Stimulated activated CD4-positive, alpha-beta T cell treated with anti-CD3 and anti-CD28 coated beads, Interleukin-1b, Interleukin-23, amount 100 ng/mL, for 24 hours (primary cell): ENCODE results near the gene DOCK6.

ENCODE experiments used
- DNase-seq, 4 experiments: peaks; one replicate each; pipeline ENCODE4 v3.0.0-alpha.2; 2020; ENCODE audit warnings: low read depth in 4 of 4, low spot score in 1 of 4

Gene DOCK6

DNA sequence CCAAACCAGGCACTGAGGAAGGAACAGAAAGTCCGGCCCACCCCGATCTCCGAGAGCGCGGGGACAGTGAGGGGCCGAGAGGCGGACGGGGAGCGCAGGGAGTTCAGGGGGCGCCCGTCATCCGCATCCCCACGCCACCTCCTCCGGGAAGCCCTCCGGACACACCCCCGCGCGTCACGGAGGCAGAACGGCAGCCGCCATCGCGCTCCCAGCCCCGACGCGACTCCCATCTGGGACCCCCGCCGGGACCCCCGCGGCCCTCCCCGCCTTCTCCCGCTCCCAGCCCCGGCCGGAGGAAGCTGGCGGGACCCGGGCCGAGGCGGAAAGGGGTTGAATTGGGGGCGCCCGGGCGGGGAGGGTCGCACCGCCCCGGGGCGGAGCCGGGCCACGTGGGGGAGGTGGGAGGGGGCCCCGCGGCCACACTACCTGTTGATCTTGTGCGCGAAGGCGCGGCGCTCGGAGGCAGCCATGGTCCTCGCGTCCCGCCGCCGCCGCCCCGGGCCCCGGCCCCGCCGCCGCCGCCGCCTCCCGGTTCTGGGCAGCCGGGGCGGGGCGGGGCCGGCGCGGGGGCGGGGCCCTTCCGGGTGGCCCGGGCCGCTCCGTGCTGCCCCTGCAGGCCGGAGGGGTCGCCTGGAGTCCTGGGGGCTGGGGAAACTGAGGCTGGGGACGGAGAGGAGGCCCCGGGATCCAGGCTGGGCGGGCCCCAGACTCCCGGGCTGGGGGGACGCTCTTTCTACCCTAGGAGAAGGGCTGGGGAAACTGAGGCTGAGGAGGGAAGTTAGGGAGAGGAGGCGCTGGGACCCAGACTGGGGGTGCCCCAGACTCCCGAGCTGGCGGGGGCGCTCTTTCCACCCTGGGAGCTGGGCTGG, at the start of gene DOCK6:
Gene DOCK6 (minus strand): TSS at position 554 of the 869 bp plus-strand sequence. CDS start 84 bp downstream, at position 470.
- peak in 1 of 4 experiments; percentile 19 for DNase-seq

DNA sequence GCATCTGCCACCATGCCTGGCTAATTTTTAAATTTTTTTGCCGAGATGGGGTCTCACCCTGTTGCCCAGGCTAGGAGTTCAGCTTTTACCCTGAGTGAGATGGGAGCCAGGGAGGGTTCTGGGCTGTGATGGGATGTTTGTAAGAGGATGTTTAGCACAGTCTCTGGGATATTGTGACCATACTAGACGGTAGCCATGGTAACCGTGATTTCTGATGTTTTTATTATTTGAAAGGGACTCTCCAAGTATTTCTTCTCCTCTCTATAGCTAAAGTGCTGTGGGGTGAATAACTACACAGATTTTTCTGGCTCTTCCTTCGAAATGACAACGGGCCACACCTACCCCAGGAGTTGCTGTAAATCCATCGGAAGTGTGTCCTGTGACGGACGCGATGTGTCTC, 44.0 kb upstream of the DOCK6 start:
- no peak for DNase-seq

- DNase-seq, result no peak
Measured at GRCh38 chr19:11304936-11305335, 42.6 kb upstream of the DOCK6 start.

- DNase-seq, result no peak
Measured at GRCh38 chr19:11300811-11301120, 38.4 kb upstream of the DOCK6 start.

DNA sequence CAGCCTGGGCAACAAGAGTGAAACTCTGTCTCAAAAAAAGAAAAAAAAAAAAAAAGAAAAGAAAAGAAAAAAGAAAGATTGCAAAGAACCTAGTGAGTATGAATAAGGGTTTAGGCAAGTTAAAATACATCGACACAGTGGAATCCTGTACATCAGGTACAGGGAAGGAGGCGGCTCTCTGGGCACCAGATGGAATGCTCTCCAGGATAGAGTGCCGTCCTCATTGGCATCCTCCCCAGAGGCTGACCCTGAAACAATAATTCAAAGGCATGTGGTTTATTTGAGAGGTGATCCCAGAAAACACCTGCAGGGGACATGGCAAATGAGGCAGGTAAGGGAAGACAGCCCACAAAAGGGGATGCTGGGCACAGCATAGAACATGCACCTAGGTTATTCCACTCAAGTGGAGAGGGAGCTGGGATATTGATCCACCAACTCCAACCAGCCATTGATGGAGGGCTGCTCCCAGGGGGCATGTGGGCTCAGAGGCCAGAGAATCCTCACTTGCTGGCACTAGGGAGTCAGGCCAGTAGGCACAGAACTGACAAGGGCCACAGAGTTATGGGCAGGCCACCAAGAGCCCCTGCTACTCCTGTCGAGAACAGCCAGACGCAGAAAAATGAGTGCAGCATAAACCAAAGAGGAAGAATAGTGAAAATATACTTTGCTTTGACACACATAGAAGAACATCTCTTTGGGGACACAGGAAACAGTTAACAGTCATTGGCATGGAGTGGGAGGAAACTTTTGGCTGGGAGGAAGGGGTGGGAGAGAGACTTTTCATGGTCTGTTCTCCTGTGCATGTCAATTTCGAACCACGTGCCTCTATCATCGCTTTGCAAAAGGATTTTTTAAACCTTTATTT, 37.9 kb upstream of the DOCK6 start:
- no peak for DNase-seq

- no peak for DNase-seq
Measured at GRCh38 chr19:11296264-11296663, 33.9 kb upstream of the DOCK6 start.

- DNase-seq, result no peak
Measured at GRCh38 chr19:11295665-11296245, 33.4 kb upstream of the DOCK6 start, which contains the start of gene TSPAN16. TSS of gene TSPAN16 (plus strand) at chr19:11296160. CDS start at chr19:11296298, 138 bp downstream.

DNA sequence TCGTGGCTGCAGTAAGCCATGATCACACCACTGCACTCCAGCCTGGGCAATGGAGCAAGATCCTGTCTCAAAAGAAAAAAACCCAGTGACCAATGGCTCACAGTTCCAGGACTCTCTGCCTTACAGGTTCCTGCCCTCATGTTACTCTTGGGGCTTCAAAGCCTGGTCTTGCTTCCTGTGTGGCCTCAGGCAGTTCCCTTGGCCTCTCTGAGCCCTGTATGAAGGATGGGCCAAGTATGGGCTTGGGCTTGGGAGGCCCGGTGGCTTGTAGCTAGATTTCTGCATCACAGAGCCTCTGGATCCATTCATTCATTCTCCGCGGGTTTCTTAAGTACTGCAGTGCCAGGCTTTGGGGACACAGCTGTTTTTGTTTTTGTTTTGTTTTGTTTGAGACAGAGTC, 32.9 kb upstream of the DOCK6 start:
- DNase-seq, result no peak

DNA sequence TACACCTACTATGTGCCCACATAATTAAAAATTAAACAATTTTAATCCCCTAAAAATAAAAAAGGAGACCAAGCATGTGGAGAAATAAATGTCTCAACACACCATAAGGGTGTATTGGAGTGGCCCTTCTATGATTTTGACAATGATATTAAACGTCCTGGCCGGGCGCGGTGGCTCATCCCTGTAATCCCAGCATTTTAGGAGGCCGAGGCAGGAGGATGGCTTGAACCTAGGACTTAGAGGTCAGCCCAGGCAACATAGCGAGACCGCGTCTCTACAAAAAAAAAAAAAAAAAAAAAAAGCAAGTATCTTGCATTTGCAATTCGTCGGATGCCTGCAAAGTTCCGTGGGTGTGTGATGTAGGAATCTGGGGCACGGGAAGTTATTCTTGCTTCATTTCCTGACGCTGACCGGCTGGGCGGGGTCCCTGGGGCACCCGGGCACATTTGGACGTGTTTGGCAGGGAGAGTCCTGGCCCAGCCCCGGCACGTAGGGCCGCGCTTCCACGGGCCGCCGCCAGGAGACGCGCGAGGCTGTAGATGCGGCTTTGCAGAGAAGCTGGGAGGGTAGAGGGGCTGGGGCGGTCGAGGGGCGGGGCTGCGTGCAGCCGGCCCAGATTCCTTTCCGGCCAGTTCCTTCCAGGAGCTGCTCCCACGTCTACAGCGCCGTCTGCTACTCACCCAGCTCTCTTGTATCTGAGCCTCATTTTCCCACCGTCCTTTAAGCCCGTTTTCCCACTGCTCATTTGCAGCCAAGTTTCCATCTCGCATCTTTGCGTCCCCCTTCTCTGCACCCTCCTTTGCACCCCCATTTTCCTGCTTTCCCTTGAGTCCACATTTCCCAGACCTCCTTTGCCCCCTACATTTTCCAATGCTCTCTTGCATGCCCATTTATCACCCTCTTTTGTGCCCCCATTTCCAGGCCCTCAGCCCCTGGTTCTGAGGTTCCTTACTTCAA, 31.4 kb upstream of the DOCK6 start:
- peak; percentile 44 to 78 (median 72) for DNase-seq

- DNase-seq, result no peak
Measured at GRCh38 chr19:11291991-11292390, 29.7 kb upstream of the DOCK6 start.

DNA sequence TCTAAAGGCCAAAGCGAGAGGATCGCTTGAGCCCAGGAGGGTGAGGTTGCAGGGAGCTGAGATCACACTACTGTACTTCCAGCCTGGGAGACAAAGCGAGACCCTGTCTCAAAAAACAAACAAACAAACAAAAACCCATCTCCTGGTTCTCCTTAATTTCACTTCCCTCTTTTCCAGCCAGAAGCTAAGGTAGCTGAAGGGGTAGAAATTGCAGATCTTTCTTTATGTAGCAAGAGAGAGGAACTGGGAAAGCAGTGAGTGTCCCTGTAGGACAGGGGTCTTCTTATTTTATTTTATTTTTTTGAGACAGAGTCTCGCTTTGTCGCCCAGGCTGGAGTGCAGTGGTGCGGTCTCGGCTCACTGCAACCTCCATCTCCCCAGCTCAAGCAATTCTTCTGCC, 29.1 kb upstream of the DOCK6 start:
- no peak for DNase-seq

- DNase-seq, result no peak
Measured at GRCh38 chr19:11290256-11290655, 27.9 kb upstream of the DOCK6 start.

- DNase-seq, result no peak
Measured at GRCh38 chr19:11288349-11288748, 26.0 kb upstream of the DOCK6 start.

- DNase-seq, result no peak
Measured at GRCh38 chr19:11286312-11286974, 24.1 kb upstream of the DOCK6 start.

DNA sequence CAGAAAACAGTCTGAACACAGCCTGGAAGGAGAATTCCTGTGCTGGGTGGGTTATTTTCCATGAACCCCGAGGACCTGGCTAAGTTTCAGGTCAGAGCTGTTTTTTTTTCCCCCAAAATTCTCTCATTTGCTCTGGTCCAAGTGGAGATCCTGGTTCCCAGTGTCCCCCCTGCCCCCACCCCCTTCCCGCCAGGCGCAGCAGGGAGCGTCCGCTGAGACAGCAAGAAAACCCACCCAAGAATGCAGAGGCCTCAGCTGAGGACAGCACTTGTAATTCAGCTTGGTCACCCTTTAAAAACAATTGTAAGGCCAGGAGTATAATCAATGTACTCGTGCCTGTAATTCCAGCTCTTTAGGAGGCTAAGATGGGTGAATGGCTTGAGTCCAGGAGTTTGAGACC, 22.2 kb upstream of the DOCK6 start:
- no peak for DNase-seq

- DNase-seq, result no peak
Measured at GRCh38 chr19:11281356-11282049, 19.2 kb upstream of the DOCK6 start.

GRCh38 chr19:11279505-11280236, 17.3 kb upstream of the DOCK6 start:
- DNase-seq, result peak in 1 of 4 experiments; percentile 7

- no peak for DNase-seq
Measured at GRCh38 chr19:11278670-11279069, 16.3 kb upstream of the DOCK6 start.
